Astrocyte of the cerebellum (primary cell): ENCODE measurements around the gene ANKRD60.

Experiments used
- DNase-seq: peaks from one replicate; pipeline ENCODE4 v3.0.0-alpha.2; 2011; ENCODE audit warnings: low read depth
- H3K4me3 ChIP-seq: 2 replicates; pipeline ENCODE4 v1.5.1; 2011; ENCODE audit warnings: mild to moderate bottlenecking, low read depth, low read length, moderate library complexity
- in situ Hi-C: cut with HindIII; loops from 2 replicates; pipeline ENCODE4 v1.10.0; 2017; ENCODE audit warnings: low sequenced_read_pairs
- TF ChIP-seq, protein P1 (sequence below): IDR thresholded peaks from 2 replicates; pipeline ENCODE4 v1.5.1; 2012; ENCODE audit warnings: low read length, low read depth, moderate library complexity, mild to moderate bottlenecking; ENCODE audit errors: missing control alignments

ANKRD60 gene

DNA sequence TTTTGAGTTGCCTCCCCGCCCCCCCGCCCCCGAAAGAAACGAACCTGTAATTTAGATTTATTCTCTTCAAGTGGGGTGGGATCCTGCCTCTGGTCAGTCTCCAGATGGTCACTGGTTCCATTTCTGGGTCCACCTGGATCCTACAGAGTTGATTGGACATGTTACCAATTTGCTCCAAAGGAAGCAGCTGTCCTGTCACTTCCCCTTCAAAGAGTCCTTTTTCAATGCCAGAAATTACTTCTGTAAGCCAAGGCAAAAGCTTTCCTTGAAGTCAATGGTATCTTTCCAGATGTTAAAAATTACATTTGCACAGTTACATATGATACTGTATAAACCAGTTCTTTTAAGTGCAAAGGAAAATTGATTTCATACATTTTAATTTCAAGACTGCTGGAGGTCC lies 12.0 kb upstream of the ANKRD60 start:
- in situ Hi-C loops, result loop anchor here (10.0 kb wide), 1 partner anchor 604 kb away; no protein-coding TSS in a partner anchor

DNA sequence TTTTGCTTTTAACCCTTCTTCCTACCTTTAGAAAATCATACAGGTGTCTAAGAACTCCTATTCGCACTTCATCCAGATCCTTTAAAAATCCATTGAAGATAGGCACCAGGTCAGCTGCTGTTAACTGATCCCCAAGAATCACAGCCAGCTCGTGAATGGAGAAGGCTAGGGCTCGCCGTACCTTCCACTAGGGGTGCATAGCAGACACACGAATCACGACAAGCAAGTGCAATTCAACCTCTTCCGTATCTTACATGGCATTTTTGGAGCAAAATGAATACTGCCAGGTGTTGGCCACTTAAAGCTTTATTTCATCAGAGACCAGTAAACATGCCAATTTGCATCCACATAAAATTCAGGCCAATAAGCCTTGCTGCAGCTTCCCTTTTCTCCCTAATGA lies 10.8 kb upstream of the ANKRD60 start:
- in situ Hi-C loops, result loop anchor here (5.0 to 10.0 kb wide), 2 partner anchors 206 to 313 kb away; no protein-coding TSS in a partner anchor
- no peak for DNase-seq
- H3K4me3 ChIP-seq, result no peak overlapping the region
- TF ChIP-seq, protein P1, sequence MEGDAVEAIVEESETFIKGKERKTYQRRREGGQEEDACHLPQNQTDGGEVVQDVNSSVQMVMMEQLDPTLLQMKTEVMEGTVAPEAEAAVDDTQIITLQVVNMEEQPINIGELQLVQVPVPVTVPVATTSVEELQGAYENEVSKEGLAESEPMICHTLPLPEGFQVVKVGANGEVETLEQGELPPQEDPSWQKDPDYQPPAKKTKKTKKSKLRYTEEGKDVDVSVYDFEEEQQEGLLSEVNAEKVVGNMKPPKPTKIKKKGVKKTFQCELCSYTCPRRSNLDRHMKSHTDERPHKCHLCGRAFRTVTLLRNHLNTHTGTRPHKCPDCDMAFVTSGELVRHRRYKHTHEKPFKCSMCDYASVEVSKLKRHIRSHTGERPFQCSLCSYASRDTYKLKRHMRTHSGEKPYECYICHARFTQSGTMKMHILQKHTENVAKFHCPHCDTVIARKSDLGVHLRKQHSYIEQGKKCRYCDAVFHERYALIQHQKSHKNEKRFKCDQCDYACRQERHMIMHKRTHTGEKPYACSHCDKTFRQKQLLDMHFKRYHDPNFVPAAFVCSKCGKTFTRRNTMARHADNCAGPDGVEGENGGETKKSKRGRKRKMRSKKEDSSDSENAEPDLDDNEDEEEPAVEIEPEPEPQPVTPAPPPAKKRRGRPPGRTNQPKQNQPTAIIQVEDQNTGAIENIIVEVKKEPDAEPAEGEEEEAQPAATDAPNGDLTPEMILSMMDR, result peak; percentile 3

More for the DNA sequence above, 12.0 kb upstream of the ANKRD60 start:
- TF ChIP-seq, protein P1, result no peak
- no peak overlapping the region for H3K4me3 ChIP-seq
- no peak for DNase-seq

DNA sequence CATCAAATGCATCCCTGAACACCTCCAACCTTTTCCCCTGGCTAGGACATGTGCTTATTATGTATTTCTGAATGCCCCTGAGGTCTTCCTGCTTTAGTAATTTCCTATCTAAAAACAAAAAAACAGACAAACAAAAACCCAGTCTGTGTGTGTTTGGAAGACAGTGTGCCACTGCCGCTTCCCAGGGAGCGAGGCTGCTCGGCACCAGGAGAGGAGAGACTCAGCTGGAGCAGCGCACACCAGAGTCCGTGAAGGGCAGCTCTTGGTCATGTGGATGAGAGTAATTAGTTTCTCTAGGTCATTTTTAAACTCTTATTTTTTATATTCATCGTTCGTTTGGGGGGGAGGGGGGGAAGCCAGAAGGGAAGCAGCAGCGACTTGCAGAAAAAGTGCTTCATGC lies 10.0 kb upstream of the ANKRD60 start:
- no peak overlapping the region for H3K4me3 ChIP-seq
- in situ Hi-C loops, result loop anchor here (5.0 to 10.0 kb wide), 2 partner anchors 206 to 314 kb away; no protein-coding TSS in a partner anchor
- TF ChIP-seq, protein P1, result no peak
- no peak for DNase-seq

DNA sequence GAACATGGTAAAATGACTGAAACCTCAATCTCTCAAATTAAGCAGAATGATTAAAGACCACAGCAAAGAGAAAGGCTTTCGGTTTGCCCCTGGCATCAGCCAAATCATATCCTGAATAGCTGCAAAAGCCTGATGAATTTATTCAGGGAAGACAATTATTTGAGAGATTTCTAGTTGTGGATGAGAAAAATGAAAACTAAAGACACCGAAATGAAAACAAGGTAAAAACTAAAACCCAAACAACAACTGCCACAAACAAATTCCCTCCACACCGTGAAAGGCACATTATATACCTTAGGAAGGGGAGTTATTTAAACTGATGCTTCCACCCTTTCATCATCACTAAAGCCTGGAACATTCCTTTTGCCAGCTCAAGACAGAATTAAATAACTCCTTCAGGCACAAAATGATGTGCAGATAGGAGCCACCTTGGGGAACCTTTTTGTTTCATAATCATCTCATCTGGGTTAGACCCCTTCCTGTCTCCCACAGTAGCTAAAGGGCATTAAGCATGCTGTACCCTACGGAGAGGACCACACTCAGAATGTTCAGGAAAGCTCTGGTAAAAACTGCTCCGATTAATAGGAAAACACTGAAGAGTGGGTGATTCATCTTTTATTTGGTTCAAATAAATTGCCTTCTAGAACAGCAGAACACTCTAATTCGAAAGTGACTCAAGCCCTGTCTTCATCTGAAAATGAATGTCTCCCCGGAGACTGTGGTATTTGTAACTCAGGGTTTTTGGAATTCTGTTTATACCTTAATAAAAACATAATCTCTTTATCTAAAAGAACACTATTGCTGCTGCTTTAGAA lies 9.1 kb upstream of the ANKRD60 start:
- peak; percentile 31 for DNase-seq
- H3K4me3 ChIP-seq, result peak overlapping the region; percentile 43
- in situ Hi-C loops, result loop anchor here (5.0 to 10.0 kb wide), 2 partner anchors 207 to 315 kb away; no protein-coding TSS in a partner anchor
- TF ChIP-seq, protein P1, result no peak

DNA sequence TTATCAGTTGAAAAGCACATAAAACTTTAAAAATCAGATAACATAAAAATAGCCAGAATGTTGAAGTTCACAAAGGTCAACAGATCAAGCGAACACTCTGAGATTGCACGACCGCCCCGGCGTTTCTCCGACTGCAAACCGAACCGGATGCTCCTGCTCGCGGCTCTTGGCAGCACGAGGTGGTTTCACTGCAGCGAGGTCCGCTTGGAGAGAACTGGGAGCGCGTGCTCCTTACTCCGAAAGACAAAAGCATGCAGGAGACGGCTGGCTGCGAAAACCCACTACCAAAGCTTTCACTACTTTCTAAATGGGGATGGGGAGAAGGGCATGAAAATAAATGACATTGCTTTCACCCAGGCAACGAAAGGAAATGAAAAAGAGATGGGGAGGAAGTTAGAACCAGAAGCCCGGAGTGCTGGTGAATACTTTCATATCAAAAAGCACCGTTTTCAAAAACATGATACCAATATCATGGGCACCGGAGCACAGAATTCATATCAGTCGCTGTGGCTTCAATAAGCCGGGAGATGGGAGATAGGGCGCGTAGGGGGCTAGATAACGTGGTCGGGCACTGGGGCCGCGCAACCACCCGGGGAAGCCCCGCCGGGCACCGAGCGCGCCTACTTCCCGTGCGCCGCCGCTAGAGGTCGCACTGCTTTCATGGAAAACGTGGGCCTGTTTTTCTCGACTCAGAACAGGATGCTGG lies 8.3 kb upstream of the ANKRD60 start:
- in situ Hi-C loops, result loop anchor here (5.0 to 10.0 kb wide), 2 partner anchors 208 to 316 kb away; no protein-coding TSS in a partner anchor
- DNase-seq, result peak; percentile 27
- TF ChIP-seq, protein P1, result peak; percentile 96
- H3K4me3 ChIP-seq, result peak overlapping the region; percentile 43

DNA sequence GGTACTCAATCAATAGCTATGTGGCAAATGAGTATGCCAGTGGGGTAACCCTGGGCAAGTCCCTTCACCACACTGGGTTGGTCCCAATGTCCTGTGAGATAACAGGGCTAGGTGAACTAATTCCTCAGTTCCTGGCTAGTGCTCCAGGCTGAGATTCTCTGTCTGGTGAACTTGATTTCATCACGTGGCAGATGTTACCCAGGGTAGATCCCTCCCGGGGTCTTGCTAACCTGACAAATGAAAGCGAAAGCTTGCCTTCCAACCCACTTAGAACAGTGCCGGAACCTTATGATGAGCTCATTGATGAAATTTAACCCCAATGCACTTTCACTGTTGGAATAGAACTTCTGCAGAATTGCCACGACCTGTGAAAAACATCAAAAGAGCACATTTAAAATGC lies 6.6 kb upstream of the ANKRD60 start:
- no peak overlapping the region for H3K4me3 ChIP-seq
- TF ChIP-seq, protein P1, result no peak
- in situ Hi-C loops, result loop anchor here (5.0 to 10.0 kb wide), 2 partner anchors 210 to 317 kb away; no protein-coding TSS in a partner anchor
- no peak for DNase-seq
